ENCODE measurements around the gene PDE8A. TPM values are rescaled to one million over a fixed set of nuclear protein-coding genes. Genes with fewer than 3 reads are reported as not detected.

Gene PDE8A
- total and polyA plus RNA-seq, 2 of the 4 experiments (the other 2 are of a cell fraction): 32.4 to 35.9 TPM

GRCh38 chr15:84983294-84983693 lies 1.6 kb downstream of the PDE8A start:
- intact Hi-C loops (cut with micrococcal nuclease) (loop anchor here (2.0 kb wide), 1 partner anchor 62 kb away; no protein-coding TSS in a partner anchor), in situ Hi-C loops (cut with MboI; ENCODE audit: low sequenced_read_pairs) (no loop called here), dilution Hi-C loops (cut with HindIII; ENCODE audit: low sequenced_read_pairs, unreplicated experiment) (no loop called here)
- H3K9me3 ChIP-seq (ENCODE audit: control insufficient read depth, insufficient read depth, low read length): no peaks in the 10 kb centered on the region
- H3K9ac ChIP-seq (ENCODE audit: low read depth, low read length): peak overlapping the region; percentile 50; the same call in 1 of the 2 replicates
- no peak overlapping the region for H3K4ac ChIP-seq (ENCODE audit: low read depth, low read length)
- no peak overlapping the region for H4K5ac ChIP-seq (ENCODE audit: low read depth, low read length)
- no peak overlapping the region for H2BK20ac ChIP-seq (ENCODE audit: low read depth, low read length)
- peaks cover 5% of the 10 kb centered on the region for H3K4me1 ChIP-seq (ENCODE audit: control insufficient read depth, insufficient read depth, low read length)
- ATAC-seq (ENCODE audit: low read depth) (no peak), DNase-seq (no peak)
- no peak overlapping the region for H2BK5ac ChIP-seq (ENCODE audit: low read depth, low read length, poor library complexity, severe bottlenecking)
- no peak overlapping the region for H2AFZ ChIP-seq (replicated peaks; ENCODE audit: low read length, poor library complexity)
- H4K20me1 ChIP-seq (ENCODE audit: insufficient read depth, low read length): peaks cover 55% of the 10 kb centered on the region
- 0 out of 2 replicates have a peak, but pooled peaks cover 5% of the 10 kb centered on the region for H3K9me1 ChIP-seq (ENCODE audit: insufficient read depth, low read length)
- no peak overlapping the region for H2AK9ac ChIP-seq (replicated peaks; ENCODE audit: low read depth, low read length, poor library complexity)
- H3K14ac ChIP-seq (replicated peaks; ENCODE audit: low read depth, low read length): peak overlapping the region; percentile 10; the same call in 1 of the 2 replicates
- H3K27me3 ChIP-seq (ENCODE audit: control insufficient read depth, insufficient read depth, low read length): no peaks in the 10 kb centered on the region
- no peak overlapping the region for H3K27ac ChIP-seq (ENCODE audit: insufficient read depth, low read length)
- H3K36me3 ChIP-seq (ENCODE audit: control insufficient read depth, insufficient read depth, low read length): no peaks in the 10 kb centered on the region
- H3K4me3 ChIP-seq (ENCODE audit: insufficient read depth, low read depth, low read length): peak overlapping the region; percentile 88; the same call in 1 of the 2 replicates
- no peak overlapping the region for H2BK15ac ChIP-seq (ENCODE audit: low read depth, low read length)
- ChIA-PET CTCF (interaction anchor here (1.6 kb wide), 1 partner anchor 61 kb away, joined by 3 read pairs; no protein-coding TSS in a partner anchor), POLR2A (ENCODE audit: unreplicated experiment) (no interaction called here)
- no peak overlapping the region for H3K56ac ChIP-seq (ENCODE audit: extremely low read depth, insufficient read depth, low read length)
- H4K91ac ChIP-seq (ENCODE audit: insufficient read depth, low read depth, low read length): no peak overlapping the region
- H4K8ac ChIP-seq (ENCODE audit: low read depth in 2 of 2, low read length in 2 of 2): no peak overlapping the region
- peak overlapping the region; percentile 80 for H3K4me2 ChIP-seq (ENCODE audit: low read depth, low read length)
- no CpG with 5 or more reads among the region's 4 CpGs for WGBS, 2 experiments (ENCODE audit: extremely low coverage in 2 of 2, insufficient read length in 1 of 2)
- TSS peak; percentile 19 for BruUV-seq (replicated peaks)
- H2AK5ac ChIP-seq (ENCODE audit: low read depth, low read length): no peak overlapping the region
- TF ChIP-seq MXI1 (IDR thresholded peaks at IDR 0.05; ENCODE audit: borderline replicate concordance, low read depth, low read length) (no peak), NFE2L2 (IDR thresholded peaks at IDR 0.05; ENCODE audit: low read depth, low read length) (no peak), CEBPB (IDR thresholded peaks at IDR 0.05; ENCODE audit: low read depth, low read length) (peak; percentile 46)
- H3K18ac ChIP-seq (ENCODE audit: low read depth, low read length): no peak overlapping the region
- H2BK120ac ChIP-seq (ENCODE audit: low read depth, low read length): no peak overlapping the region
- H3K23ac ChIP-seq (ENCODE audit: low read depth, low read length): peak overlapping the region; percentile 57
- peaks cover 10 to 45% of the 10 kb centered on the region in 2 experiments for H3K79me1 ChIP-seq (ENCODE audit: low read depth in 1 of 2, low read length in 2 of 2)
